Rectal smooth muscle tissue (tissue), 1 donor: ENCODE data around the gene IFITM1.
"Not testable (repeated sequence)": the region's sequence is repeated elsewhere in the genome, so short reads cannot be mapped to it uniquely, and the experiment has no call there.

Source experiments
- H3K27ac ChIP-seq: one replicate; pipeline ENCODE4 v1.7.0; 2013; ENCODE audit warnings: low read depth, low read length, inconsistent platforms
- H3K27me3 ChIP-seq: one replicate; pipeline ENCODE4 v1.7.0; 2013; ENCODE audit warnings: low read length; ENCODE audit not compliant: control insufficient read depth, insufficient read depth
- H3K36me3 ChIP-seq: one replicate; pipeline ENCODE4 v1.7.0; 2013; ENCODE audit warnings: low read length; ENCODE audit not compliant: control insufficient read depth, insufficient read depth
- H3K4me1 ChIP-seq: one replicate; pipeline ENCODE4 v1.7.0; 2013; ENCODE audit warnings: low read length; ENCODE audit not compliant: control insufficient read depth, insufficient read depth
- H3K4me3 ChIP-seq: one replicate; pipeline ENCODE4 v1.7.0; 2013; ENCODE audit warnings: low read length
- H3K9ac ChIP-seq: one replicate; pipeline ENCODE4 v1.7.0; 2013; ENCODE audit warnings: low read length

IFITM1 gene

DNA sequence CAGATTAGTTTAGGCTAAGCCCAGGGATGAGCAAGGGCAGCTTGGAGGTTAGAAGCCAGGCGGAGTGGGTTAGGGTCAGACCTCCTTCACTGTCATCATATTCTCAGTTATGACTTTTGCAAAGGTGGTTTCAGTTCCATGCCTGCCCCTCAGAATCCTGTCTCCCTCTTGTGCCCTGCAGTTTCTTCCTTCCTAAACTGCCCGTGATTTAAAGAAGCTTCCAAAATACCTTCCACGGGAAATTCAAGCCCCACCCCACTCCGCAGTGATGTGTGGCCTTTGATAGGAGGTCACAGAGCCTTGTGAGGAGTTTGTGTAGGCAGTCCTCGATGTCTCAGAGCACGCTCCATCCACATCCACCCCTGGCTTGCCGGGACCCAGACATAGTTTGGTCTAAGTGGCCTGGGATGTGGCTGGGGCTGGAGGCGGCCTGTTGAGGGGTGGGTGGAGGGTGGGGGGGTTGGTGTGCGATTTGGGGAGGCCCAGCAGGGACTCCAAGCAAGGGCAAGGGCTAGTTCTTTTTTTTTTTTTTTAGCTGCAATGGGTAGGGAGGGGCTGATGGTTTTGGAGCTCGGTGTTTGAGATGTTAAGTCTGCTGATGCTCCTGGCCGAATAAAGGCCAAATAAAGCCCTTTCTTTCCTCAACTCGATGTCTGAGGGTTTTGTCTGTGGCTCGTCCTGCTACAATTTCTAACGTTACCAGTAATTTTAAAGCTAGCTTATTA lies 1.6 kb upstream of the IFITM1 start:
- H3K4me1 ChIP-seq, result no peaks in the 10 kb centered on the region
- no peaks in the 10 kb centered on the region for H3K36me3 ChIP-seq
- peak overlapping the region; percentile 66 for H3K27ac ChIP-seq
- peak overlapping the region; percentile 52 for H3K4me3 ChIP-seq
- peaks cover 6% of the 10 kb centered on the region for H3K27me3 ChIP-seq
- no peak overlapping the region for H3K9ac ChIP-seq

- H3K4me1 ChIP-seq, result no peaks in the 10 kb centered on the region
- H3K9ac ChIP-seq, result peak overlapping the region; percentile 61
Measured at GRCh38 chr11:313304-313786, 495 bp upstream of the IFITM1 start.

GRCh38 chr11:314554-314875 lies 675 bp downstream of the IFITM1 start:
- not testable (repeated sequence) for H3K36me3 ChIP-seq, H3K4me1 ChIP-seq, H3K27me3 ChIP-seq
- Histone ChIP-seq H3K4me3 (peak overlapping the region; percentile 79), H3K27ac (peak overlapping the region; percentile 66), H3K9ac (peak overlapping the region; percentile 61)

More at GRCh38 chr11:313304-313786, 495 bp upstream of the IFITM1 start:
- H3K27me3 ChIP-seq, result peaks cover 6% of the 10 kb centered on the region
- H3K27ac ChIP-seq, result peak overlapping the region; percentile 66
- peak overlapping the region; percentile 79 for H3K4me3 ChIP-seq
- H3K36me3 ChIP-seq, result no peaks in the 10 kb centered on the region

GRCh38 chr11:315051-315481 lies 1.2 kb downstream of the IFITM1 start:
- Histone ChIP-seq H3K27me3 (peaks cover 6% of the 10 kb centered on the region), H3K4me3 (peak overlapping the region; percentile 58), H3K9ac (no peak overlapping the region), H3K36me3 (no peaks in the 10 kb centered on the region), H3K4me1 (no peaks in the 10 kb centered on the region), H3K27ac (no peak overlapping the region)

DNA sequence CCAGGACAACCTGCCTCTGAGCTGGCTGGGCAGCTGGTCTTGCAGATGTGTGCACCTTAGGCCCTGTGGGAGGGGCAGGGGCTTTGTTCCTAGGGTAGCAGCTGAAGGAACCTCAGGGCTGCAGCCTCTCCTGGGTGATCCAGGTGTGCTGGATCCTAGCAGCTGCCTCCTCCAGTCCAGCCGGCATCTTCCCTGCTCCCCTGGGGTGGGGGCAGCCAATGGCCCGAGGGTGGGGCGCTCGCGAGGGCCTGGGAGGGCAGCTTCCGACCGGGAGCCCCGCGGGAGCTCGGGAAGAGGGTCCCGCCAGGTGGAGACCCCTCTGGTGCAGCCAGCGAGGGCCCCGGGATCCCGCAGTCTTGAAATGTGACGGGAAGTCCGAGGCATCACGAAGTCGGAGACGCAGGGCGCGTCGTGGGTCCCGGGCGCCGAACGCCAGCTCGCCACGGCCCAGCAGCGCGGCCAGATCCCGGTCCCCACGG lies 1.7 kb downstream of the IFITM1 start:
- H3K36me3 ChIP-seq, result peaks cover 2% of the 10 kb centered on the region
- H3K27me3 ChIP-seq, result peaks cover 6% of the 10 kb centered on the region
- H3K4me3 ChIP-seq, result peak overlapping the region; percentile 58
- H3K27ac ChIP-seq, result no peak overlapping the region
- no peaks in the 10 kb centered on the region for H3K4me1 ChIP-seq
- H3K9ac ChIP-seq, result no peak overlapping the region

GRCh38 chr11:316031-316701 lies 2.3 kb downstream of the IFITM1 start:
- Histone ChIP-seq H3K4me1 (no peaks in the 10 kb centered on the region), H3K27ac (peak overlapping the region; percentile 30), H3K36me3 (peaks cover 2% of the 10 kb centered on the region), H3K27me3 (peaks cover 6% of the 10 kb centered on the region), H3K9ac (no peak overlapping the region), H3K4me3 (peak overlapping the region; percentile 58)

DNA sequence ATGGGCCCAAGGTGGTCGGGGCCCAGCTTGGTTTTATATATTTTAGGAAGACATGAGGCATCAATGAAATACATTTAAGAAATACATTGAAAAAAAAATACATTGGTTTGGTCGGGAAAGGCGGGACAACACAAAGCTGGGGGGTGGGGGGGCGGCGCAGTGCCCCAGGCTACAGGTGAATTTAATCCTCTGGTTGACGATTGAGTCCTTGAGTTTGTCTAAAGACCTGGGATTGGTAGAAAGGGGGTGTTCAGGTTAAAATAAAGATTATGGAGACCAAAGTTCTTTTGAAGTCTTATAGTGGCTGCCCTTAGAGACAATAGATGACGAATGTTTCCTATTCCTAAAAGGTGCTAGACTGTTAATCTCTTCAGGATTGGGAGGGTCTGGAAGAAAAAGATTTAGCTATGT lies 3.1 kb downstream of the IFITM1 start:
- H3K27me3 ChIP-seq, result peaks cover 6% of the 10 kb centered on the region
- no peak overlapping the region for H3K9ac ChIP-seq
- H3K27ac ChIP-seq, result no peak overlapping the region
- H3K4me1 ChIP-seq, result no peaks in the 10 kb centered on the region
- H3K36me3 ChIP-seq, result peaks cover 2% of the 10 kb centered on the region
- peak overlapping the region; percentile 58 for H3K4me3 ChIP-seq

DNA sequence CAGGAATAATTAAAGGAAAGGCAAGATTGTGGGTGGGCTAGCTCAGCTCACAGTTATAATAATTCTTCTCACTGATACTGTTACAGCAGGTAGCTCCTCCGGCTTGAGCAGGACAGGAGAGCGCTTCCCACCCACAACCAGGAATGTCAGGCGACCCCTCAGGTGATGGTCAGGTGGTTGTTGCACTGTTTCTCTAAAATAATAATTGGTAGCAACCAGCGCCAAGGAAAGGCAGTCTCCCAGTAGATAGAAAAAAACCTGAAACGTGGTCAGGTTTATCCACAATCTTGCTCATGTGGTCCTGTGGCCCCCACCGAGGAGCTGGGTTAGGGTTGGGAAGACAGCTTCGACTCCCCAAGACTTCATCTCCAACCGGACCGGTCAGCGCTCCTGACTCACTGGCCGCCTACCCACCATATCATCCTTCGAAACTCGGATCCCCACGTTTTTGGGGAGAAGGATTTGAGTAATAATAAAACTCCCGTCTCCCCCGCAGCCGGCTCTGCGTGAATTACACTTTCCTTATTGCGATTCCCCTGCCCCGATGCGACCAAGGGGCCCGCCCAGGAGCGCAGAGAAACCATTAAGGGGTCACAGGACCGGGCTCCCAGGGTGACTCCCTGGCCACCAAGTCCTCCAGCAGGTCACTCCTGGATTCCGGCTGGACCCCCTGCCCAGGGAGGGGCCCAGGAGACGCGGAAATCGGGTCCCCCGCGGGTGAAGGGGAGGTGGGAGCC lies 4.0 kb downstream of the IFITM1 start:
- not testable (repeated sequence) for H3K4me3 ChIP-seq, H3K27me3 ChIP-seq, H3K27ac ChIP-seq, H3K4me1 ChIP-seq, H3K36me3 ChIP-seq, H3K9ac ChIP-seq

DNA sequence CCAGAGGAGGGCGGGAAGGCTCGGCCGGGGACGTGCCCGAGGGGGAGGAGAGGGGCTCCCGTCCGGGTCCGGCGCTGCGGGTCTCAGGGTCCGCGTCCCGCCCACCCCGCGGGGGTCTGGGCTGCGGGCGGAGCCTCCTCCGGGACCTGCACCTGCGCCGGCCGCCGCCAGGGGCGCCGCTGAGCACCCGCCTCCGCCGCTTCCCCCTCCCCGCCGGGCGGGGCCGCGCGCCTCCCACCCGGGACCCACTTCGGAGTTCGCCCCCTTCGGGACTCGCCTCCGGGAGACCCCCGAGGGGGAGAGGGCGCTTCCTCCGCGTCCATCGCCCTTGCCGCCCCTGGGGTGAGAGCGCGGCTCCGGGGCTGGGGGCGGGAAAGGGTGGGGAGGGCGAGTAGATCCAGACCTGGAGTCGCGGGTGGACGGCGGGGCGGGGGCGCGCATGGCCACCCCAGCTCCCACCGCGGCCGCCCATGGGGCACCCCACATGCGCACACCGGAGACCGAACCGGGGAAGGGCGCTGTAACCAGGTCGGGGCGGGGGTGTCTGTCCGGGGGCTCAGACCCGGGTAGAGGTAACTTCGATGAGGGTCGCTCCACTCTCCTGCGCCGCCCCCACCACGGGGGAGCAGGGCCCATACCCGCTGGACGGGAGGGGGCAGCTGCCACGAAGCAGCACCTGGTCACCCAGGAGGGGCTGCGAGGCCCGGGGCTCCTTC lies 4.7 kb downstream of the IFITM1 start:
- peak overlapping the region; percentile 99 for H3K27ac ChIP-seq
- H3K4me1 ChIP-seq, H3K36me3 ChIP-seq, H3K27me3 ChIP-seq, H3K9ac ChIP-seq: not testable (repeated sequence)
- peak overlapping the region; percentile 60 for H3K4me3 ChIP-seq

DNA sequence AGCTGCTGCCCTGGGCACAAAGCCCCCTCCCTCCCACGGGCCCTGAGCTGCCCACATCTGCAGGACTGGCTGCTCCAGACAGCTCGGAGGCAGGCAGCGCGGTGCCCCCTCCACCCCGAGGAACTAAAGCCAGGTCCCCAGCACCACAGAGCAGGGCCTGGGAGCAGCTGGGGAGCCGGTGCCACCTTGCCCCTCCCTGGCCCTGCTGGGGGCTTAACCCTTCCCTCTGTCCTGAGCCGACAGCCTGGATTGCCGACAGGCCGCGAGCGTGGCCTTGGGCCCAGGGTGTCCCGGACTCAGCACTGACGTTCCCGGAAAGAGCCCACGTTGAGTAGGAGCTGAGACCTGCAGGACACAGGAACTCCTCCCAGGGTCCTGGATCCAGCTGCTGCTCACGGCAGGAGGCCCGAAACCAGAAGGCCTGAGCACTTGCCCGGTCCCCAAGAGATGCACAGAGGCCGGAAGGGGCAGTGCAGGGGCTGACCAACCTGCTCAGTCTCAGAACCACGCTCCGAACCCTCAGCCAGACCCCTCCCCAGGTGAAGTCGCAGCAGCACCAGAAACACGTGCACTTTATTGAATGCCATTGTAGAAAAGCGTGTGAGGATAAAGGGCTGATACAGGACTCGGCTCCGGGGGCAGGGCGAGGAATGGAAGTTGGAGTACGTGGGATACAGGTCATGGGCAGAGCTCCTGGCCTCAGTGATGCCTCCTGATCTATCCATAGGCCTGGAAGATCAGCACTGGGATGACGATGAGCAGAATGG lies 5.5 kb downstream of the IFITM1 start:
- not testable (repeated sequence) for H3K4me1 ChIP-seq, H3K36me3 ChIP-seq, H3K27me3 ChIP-seq
- Histone ChIP-seq H3K27ac (peak overlapping the region; percentile 99), H3K4me3 (peak overlapping the region; percentile 93), H3K9ac (peak overlapping the region; percentile 35)

DNA sequence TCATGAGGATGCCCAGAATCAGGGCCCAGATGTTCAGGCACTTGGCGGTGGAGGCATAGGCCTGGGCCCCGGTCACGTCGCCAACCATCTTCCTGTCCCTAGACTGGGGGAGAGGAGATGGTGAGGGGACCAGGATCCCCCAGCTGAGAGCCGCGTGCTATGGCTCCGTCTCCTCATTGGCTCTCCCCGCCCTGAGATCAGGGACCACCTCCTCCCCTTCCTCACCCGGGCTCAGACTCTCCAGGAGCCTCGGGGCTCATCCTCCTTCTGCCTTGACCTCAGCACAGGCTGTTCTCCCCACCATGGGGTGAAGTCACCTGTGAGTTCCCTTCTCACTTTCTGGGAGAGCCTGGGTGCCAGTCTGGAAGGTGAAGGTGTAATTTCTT lies 6.0 kb downstream of the IFITM1 start:
- not testable (repeated sequence) for H3K27me3 ChIP-seq, H3K36me3 ChIP-seq
- peak overlapping the region; percentile 99 for H3K27ac ChIP-seq
- peak overlapping the region; percentile 35 for H3K9ac ChIP-seq
- peaks cover 11% of the 10 kb centered on the region for H3K4me1 ChIP-seq
- H3K4me3 ChIP-seq, result peak overlapping the region; percentile 93
